Spleen (tissue), 11 donors: ENCODE data around the gene PLXND1. TPM values are rescaled to one million over a fixed set of nuclear protein-coding genes. Genes with fewer than 3 reads are reported as not detected.
"Not testable (repeated sequence)": the region's sequence is repeated elsewhere in the genome, so short reads cannot be mapped to it uniquely, and the experiment has no call there.

Experiments used
- DNase-seq: peaks from one replicate; pipeline ENCODE4 v3.0.0-alpha.2; 2020
- H3K27ac ChIP-seq, 8 donors: fragments of 200-600 bp; sonication (generic) in 7 of 8; 1 replicate in 4 of 8; 2 replicates in 4 of 8; pipeline versions ENCODE4 v1.5.0 to v1.8.0; 2016 to 2021; ENCODE audit warnings: inconsistent platforms in 4 of 8, mild to moderate bottlenecking in 4 of 8, moderate library complexity in 1 of 8
- H3K27me3 ChIP-seq, 7 donors: fragments of 200-600 bp; sonication (generic) in 6 of 7; replicated peaks in 1 of 7; 1 replicate in 4 of 7; 2 replicates in 3 of 7; pipeline versions ENCODE4 v1.5.0 to v1.8.0; 2016 to 2021; ENCODE audit warnings: inconsistent platforms in 3 of 7, mild to moderate bottlenecking in 1 of 7
- H3K36me3 ChIP-seq, 6 donors: fragments of 200-600 bp; sonication (generic) in 5 of 6; 1 replicate in 4 of 6; 2 replicates in 2 of 6; pipeline versions ENCODE4 v1.5.0 to v1.8.0; 2016 to 2021; ENCODE audit warnings: inconsistent platforms in 2 of 6
- H3K4me1 ChIP-seq, 6 donors: fragments of 200-600 bp; sonication (generic) in 5 of 6; 1 replicate in 3 of 6; 2 replicates in 3 of 6; pipeline versions ENCODE4 v1.5.0 to v1.8.0; 2016 to 2021; ENCODE audit warnings: inconsistent platforms in 3 of 6
- H3K4me3 ChIP-seq, 8 donors: fragments of 200-600 bp; sonication (generic) in 7 of 8; 1 replicate in 4 of 8; 2 replicates in 4 of 8; pipeline versions ENCODE4 v1.5.0 to v1.8.0; 2016 to 2021; ENCODE audit warnings: inconsistent platforms in 4 of 8, mild to moderate bottlenecking in 4 of 8, moderate library complexity in 2 of 8
- H3K9me3 ChIP-seq, 8 donors: fragments of 200-600 bp; sonication (generic) in 7 of 8; 1 replicate in 4 of 8; 2 replicates in 4 of 8; pipeline versions ENCODE4 v1.5.0 to v1.8.0; 2016 to 2021; ENCODE audit warnings: inconsistent platforms in 4 of 8
- CTCF ChIP-seq, 11 experiments: fragments of 200-600 bp in 7 of 11; fragments of 450-650 bp in 4 of 11; sonication (generic) in 4 of 11; IDR thresholded peaks in 8 of 11; conservative IDR thresholded peaks in 3 of 11; 1 replicate in 7 of 11; 2 replicates in 4 of 11; pipeline versions ENCODE4 v1.4.0 to v1.8.0; 2016 to 2021; ENCODE audit warnings: antibody characterized with exemption in 11 of 11, inconsistent platforms in 4 of 11, mild to moderate bottlenecking in 1 of 11
- POLR2A ChIP-seq, 3 donors: fragments of 450-650 bp; IDR thresholded peaks; one replicate each; pipeline ENCODE4 v1.5.1; 2017; ENCODE audit warnings: antibody characterized with exemption in 3 of 3, mild to moderate bottlenecking in 1 of 3
- POLR2AphosphoS5 ChIP-seq, 3 donors: sonication (generic); formaldehyde crosslinking; IDR thresholded peaks; one replicate each; pipeline ENCODE4 v1.5.1; 2017; ENCODE audit warnings: antibody characterized with exemption in 3 of 3
- WGBS, 5 donors: extraction: QIAGEN DNeasy Blood & Tissue Kit in 3 of 5; methylation state at CpG; one replicate each; pipeline versions ENCODE4 v1.1.5 to v1.1.7; 2013 to 2018; 5-methylcytosine and 5-hydroxymethylcytosine counted together
- intact Hi-C: fragments of 100-400 bp; cut with DNase I; formaldehyde crosslinking; loops from one replicate; pipeline ENCODE4 v1.15.0; 2023; ENCODE audit warnings: low total_unique reads
- polyA plus RNA-seq, 3 donors: library from polyadenylated mRNA; stranded (reverse); fragments of 200-250 nt; gene quantifications; one replicate each; pipeline ENCODE4 v1.2.1, GENCODE V29; 2013
- total RNA-seq, 7 donors: library from RNA; depleted of rRNA in 3 of 7; stranded (reverse); fragments of >200 nt in 3 of 7; fragmentation: NEBNext Ultra II Directional in 4 of 7; extraction: Animal tissue kit (Norgen Biotek cat#: 25700) in 4 of 7; gene quantifications; one replicate each; pipeline versions ENCODE4 v1.1.0 to v1.2.1, GENCODE V29; 2016 to 2021
- donor health status: healthy with polysubstance abuse.
- donor health status: DM: no; HTN: no; CAD: no; lungs with moderate emphysema.
- donor health status: DM: no; HTN: no; CAD: no.
- donor health status: Bipolar disorder and iron deficiency.
- donor health status: healthy.
- donor health status: DM: no; HTN: no; CAD: no.
- donor health status: DM: yes; HTN: yes; CAD: no.

Gene PLXND1
- total and polyA plus RNA-seq, 10 donors = 44.4 to 238 (median 164) TPM

DNA sequence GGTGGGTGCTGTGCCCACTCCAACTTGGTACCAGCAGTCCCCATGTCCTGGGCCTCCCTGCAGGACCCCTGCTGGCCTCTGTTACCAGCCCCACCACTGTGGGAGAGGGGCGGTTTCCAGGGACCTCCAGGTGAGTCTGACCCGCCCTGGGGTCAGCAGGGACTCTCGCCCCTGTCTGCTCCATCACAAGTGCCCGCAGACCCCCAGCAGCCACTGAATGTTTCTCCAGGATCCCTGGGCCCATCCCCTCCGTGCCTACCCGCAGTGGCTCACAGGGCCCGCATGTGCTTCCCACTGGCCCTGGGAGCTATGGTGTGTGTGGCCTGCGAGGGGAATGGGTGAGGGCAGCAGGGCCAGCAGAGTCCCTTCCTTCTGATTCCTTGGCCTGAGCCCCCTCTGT, 87.9 kb downstream of the PLXND1 start:
- Histone ChIP-seq H3K4me1 (peaks cover 0 to 10% (median 5%) of the 10 kb centered on the region in 6 donors), H3K9me3 (no peaks in the 10 kb centered on the region), H3K27me3 (no peaks in the 10 kb centered on the region), H3K36me3 (peaks cover 0 to 52% (median 4%) of the 10 kb centered on the region in 6 donors), H3K27ac (no peak overlapping the region), H3K4me3 (no peak overlapping the region)
- peak; percentile 47 for DNase-seq
- intact Hi-C loops = no loop called here
- TF ChIP-seq POLR2AphosphoS5 (IDR thresholded peaks at IDR 0.05) = no peak
- no peak for TF ChIP-seq POLR2A (IDR thresholded peaks at IDR 0.05)
- no peak for TF ChIP-seq CTCF (IDR thresholded peaks at IDR 0.05 in 8 of 11, conservative IDR thresholded peaks at IDR 0.05 in 3 of 11)
- WGBS, 5 donors = 95 to 100% (median 98%) methylated on average over 8 of the region's 8 CpGs; no CpG with 5 or more reads in 1 of the 5 donors

DNA sequence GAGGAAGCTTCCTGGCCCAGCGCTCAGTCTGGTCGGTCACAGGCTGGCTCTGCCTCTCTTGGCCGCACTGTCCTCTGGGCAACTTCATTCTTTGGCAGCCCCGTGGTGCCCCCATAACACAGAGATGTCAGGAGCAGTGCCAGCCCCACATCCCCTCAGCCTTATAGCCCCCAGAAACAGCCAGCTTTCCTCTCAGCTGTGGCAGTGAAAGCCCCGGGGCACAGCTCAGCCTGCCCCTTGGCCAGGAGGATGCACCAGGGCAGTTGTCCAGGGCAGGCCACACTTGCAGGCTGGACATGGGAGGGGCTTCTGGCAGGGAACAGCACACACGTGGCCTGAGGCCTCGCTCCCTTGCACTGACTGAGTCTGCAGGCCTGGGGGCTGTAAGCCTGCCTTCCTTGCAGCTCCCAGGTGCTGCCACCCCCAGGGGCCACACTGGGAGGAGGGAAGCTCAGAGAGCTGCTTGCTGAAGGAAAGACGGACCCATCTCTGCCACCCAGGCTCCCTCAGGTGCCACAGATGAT, 88.4 kb downstream of the PLXND1 start:
- TF ChIP-seq CTCF (IDR thresholded peaks at IDR 0.05 in 8 of 11, conservative IDR thresholded peaks at IDR 0.05 in 3 of 11) (no peak), POLR2A (IDR thresholded peaks at IDR 0.05) (no peak), POLR2AphosphoS5 (IDR thresholded peaks at IDR 0.05) (no peak)
- WGBS, 5 donors = 87 to 93% (median 89%) methylated on average over 4 to 8 of the region's 8 CpGs
- DNase-seq = peak; percentile 69
- H3K4me3 ChIP-seq = no peak overlapping the region
- H3K36me3 ChIP-seq = peaks cover 0 to 57% (median 4%) of the 10 kb centered on the region in 6 donors
- intact Hi-C loops = no loop called here
- H3K27me3 ChIP-seq = no peaks in the 10 kb centered on the region
- peaks cover 0 to 15% (median 7%) of the 10 kb centered on the region in 6 donors for H3K4me1 ChIP-seq
- no peaks in the 10 kb centered on the region for H3K9me3 ChIP-seq
- no peak overlapping the region for H3K27ac ChIP-seq

DNA sequence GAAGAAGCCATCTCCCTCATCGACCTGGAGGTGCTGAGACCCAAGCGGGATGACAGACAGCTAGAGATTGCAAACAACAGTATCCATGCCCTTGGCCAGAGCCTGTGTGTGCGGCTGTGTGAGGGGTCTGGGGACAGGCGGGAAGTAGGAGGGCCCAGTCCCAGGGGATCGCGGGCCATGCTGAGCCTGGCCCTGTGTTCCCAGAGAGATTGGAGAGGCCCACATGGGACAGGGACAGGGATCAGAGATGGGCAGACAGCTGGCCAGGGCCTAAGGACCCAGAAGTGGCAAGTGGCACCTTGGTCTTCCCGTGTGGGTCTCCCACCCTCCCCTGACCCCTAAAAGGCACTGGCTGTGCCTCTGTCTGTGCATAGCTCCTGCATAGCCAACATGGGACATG, 89.0 kb downstream of the PLXND1 start:
- peaks cover 0 to 63% (median 5%) of the 10 kb centered on the region in 6 donors for H3K36me3 ChIP-seq
- no peaks in the 10 kb centered on the region for H3K27me3 ChIP-seq
- 78 to 99% (median 91%) methylated on average over 3 to 7 of the region's 7 CpGs for WGBS, 5 donors
- TF ChIP-seq CTCF (IDR thresholded peaks at IDR 0.05 in 8 of 11, conservative IDR thresholded peaks at IDR 0.05 in 3 of 11) (no peak), POLR2A (IDR thresholded peaks at IDR 0.05) (no peak), POLR2AphosphoS5 (IDR thresholded peaks at IDR 0.05) (no peak)
- intact Hi-C loops = no loop called here
- H3K27ac ChIP-seq = no peak overlapping the region
- peaks cover 0 to 17% (median 7%) of the 10 kb centered on the region in 6 donors for H3K4me1 ChIP-seq
- no peaks in the 10 kb centered on the region for H3K9me3 ChIP-seq
- no peak overlapping the region for H3K4me3 ChIP-seq
- DNase-seq = peak; percentile 54

DNA sequence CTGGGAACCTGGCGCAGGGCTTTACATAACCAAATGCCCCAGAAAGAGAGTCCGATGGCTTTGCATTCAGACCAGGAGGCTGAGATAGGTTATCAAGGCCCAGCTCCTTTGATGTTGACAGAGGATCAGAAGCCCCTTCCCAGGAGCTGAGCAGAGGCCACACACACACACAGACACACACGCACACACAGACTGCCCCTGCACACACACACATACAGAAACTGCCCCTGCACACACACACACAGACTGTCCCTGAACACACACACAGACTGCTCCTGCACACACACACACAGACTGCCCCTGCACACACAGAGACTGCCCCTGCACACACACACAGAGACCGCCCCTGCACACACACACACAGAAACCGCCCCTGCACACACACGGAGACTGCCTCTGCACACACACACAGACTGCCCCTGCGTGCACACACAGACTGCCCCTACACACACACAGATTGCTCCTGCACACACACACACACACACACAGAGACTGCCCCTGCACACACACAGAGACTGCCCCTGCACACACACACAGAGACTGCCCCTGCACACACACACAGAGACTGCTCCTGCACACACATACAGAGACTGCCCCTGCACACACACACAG, 90.5 kb downstream of the PLXND1 start:
- H3K4me1 ChIP-seq = peaks cover 0 to 17% (median 7%) of the 10 kb centered on the region in 6 donors
- H3K9me3 ChIP-seq, DNase-seq, intact Hi-C loops, H3K4me3 ChIP-seq, H3K27ac ChIP-seq, H3K27me3 ChIP-seq: not testable (repeated sequence)
- 91 to 98% (median 95%) methylated on average over 5 to 7 of the region's 7 CpGs for WGBS, 5 donors
- peaks cover 0 to 73% (median 6%) of the 10 kb centered on the region in 6 donors for H3K36me3 ChIP-seq

DNA sequence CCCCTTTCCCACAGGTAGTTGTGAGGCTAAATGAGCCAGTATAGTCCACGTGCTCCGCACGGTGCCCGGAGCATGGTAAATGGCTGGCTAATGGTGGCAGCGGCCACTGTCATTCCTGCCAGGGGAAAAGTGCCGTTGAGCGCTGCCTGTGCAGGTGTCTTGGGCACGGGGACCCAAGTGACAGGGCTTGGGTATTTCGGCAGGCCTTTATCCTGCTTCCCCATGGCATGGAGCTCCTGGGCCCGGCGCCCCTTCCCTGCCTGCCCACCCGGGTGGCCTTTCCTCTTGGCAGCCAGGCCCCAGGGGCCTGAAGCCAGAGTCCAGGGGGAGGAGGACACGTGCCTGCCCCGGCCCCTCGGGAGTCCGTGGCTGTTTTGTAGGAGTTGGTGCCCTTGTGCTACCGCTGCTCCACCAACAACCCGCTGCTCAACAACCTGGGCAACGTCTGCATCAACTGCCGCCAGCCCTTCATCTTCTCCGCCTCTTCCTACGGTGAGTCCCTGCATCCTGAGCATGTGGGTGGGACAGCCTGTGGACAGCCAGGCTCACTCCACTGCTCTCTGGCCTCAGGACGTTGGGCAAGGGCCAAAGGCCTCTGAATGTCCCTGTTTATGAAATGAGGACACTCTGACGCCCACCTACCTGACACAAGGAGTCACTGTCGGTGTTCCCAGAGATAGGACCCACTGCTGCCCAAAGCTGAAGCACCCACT, 91.2 kb downstream of the PLXND1 start:
- Histone ChIP-seq H3K4me1 (peaks cover 0 to 17% (median 7%) of the 10 kb centered on the region in 6 donors), H3K36me3 (peaks cover 0 to 77% (median 6%) of the 10 kb centered on the region in 6 donors)
- DNase-seq = peak; percentile 51
- H3K9me3 ChIP-seq, H3K27ac ChIP-seq, H3K4me3 ChIP-seq, H3K27me3 ChIP-seq, intact Hi-C loops: not testable (repeated sequence)
- 89 to 94% (median 91%) methylated on average over 12 to 21 of the region's 25 CpGs for WGBS, 5 donors
